ENCODE results near the gene PLAC9. TPM values are rescaled to one million over a fixed set of nuclear protein-coding genes. Genes with fewer than 3 reads are reported as not detected.

PLAC9 gene
- total RNA-seq, 1 donor from 2014 or later: 45.2 TPM

DNA sequence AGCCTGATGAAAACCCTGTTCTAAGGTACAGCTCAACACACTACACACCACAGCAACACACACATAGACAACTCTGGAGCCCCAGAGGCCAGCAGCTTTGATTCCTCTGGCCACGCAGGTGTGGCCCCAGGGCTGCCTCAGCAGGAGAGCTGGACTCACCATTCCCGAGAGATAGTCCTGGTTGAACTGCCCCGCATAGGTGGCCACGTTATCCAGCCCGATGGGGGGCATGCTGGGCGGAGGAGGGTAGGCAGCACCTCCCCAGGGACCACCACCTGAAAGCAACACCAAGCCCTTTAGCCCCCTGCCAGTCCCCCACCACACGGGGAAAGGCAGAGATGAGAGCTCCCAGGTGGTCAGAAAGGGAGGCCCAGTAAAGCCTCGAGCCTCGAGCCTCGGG, 38.1 kb downstream of the PLAC9 start:
- no peak for ATAC-seq

GRCh38 chr10:80171248-80171660, 38.7 kb downstream of the PLAC9 start:
- intact Hi-C loops (cut with DNase I): no loop called here
- DNase-seq (ENCODE audit: missing footprints) (no peak), ATAC-seq (no peak)

More for the DNA sequence above, 38.1 kb downstream of the PLAC9 start:
- intact Hi-C loops (cut with DNase I): no loop called here
- no peak for DNase-seq (ENCODE audit: missing footprints)

- ATAC-seq (no peak), DNase-seq (ENCODE audit: missing footprints) (peak; percentile 49)
- intact Hi-C loops (cut with DNase I): no loop called here
Observed at GRCh38 chr10:80172896-80173295, 40.4 kb downstream of the PLAC9 start.

GRCh38 chr10:80173466-80173865, 40.9 kb downstream of the PLAC9 start:
- DNase-seq (ENCODE audit: missing footprints) (peak; percentile 46), ATAC-seq (no peak)
- intact Hi-C loops (cut with DNase I): no loop called here

DNA sequence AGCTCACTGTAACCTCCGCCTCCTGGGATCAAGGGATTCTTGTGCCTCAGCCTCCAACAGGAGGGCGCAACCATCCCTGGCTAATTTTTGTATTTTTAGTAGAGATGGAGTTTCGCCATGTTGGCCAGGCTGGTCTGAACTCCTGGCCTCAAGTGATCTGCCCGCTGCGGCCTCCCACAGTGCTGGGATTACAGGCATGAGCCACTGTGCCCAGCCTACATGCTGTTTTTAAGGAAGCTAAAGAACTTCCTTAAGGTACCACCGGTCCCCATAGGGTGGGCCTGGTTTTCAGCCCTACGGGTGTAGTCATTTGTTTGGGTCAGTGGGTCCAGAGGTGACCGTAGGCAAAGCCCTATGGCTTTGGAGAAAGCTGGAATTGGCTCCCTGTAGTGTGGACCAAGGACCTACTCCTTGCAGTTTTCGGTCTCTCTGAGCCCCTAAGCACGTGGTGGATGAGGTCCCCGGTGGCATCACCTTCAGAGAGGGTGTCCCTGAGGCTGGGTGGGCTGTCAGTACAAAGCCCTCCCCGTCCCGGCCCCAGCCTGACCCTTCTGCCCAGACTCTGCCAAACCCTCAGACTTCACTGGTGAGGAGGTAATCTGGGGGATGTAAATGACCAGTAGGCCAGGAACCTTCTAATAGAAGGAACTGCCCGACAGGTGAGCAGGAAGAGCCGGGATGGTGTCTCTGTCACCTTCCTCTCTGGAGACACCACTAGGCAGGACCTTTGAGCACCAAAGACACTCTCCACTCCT, 42.3 kb downstream of the PLAC9 start:
- no peak for ATAC-seq
- peak; percentile 16 for DNase-seq (ENCODE audit: missing footprints)
- intact Hi-C loops (cut with DNase I): no loop called here

DNA sequence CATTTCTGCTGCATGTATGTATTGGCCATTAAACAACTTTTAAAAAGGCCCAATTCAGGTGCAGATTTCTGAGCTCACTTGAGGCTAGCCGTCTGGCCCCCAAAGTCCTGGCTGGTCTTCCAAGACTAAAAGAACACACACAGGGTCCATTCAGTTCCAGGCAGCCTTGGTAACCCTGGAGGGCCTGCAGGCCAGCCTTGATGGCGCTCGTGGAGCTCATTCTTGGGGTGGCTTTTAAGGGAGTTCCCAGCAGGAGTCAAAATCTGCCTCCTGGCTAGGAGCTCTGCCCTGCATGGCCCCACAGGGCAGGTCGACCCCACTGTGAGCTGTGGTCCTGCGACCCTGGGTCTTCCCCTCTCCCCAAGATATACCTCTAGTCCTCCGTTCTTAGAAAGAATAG, 44.0 kb downstream of the PLAC9 start:
- no peak for DNase-seq (ENCODE audit: missing footprints)
- intact Hi-C loops (cut with DNase I): no loop called here

DNA sequence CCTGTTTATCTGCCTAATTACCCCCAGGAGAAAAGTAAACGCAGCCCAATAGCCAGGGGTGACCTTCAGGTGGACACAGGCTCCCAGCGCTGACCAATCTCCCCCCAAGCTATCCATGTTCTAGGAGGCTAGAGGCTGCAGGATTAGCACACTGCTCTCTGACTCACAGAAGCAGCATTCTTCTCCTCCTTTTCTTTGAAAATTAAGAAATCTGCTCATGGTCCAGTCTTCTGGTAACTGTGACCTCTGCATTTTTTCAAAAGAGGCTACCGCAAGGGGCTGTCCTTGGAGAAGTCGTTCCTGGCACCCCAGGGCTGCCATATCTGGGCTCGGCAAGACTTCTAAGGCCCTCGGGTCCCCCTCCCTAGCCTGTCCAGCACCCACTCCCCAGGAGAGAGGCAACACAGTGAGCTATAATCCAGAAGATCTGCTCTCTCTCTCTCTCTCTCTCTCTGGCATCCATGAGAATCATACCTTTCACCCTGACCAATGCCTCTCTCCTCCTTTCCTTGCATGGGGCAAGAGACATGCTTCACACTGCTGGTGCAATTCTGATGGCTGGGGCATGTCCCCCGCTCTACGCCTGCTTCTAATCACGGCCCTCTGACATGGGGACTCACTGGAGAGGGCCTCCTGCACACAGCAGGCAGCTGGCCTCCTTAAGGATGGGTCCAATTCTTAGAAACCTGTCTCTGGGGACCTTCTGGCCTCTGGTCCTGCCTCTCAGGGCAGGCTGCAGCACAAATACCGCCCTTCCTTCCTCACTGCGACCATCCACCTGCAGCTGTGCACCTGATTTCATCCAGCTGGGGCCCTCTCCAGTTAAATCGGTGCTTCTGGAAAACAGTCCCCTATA, 45.5 kb downstream of the PLAC9 start:
- DNase-seq (ENCODE audit: missing footprints) (no peak), ATAC-seq (peak; percentile 20)
- intact Hi-C loops (cut with DNase I): no loop called here

More for the DNA sequence above, 44.0 kb downstream of the PLAC9 start:
- no peak for ATAC-seq

- DNase-seq (ENCODE audit: missing footprints): no peak
- no peak for ATAC-seq
Observed at GRCh38 chr10:80182986-80183385, 50.5 kb downstream of the PLAC9 start.

DNA sequence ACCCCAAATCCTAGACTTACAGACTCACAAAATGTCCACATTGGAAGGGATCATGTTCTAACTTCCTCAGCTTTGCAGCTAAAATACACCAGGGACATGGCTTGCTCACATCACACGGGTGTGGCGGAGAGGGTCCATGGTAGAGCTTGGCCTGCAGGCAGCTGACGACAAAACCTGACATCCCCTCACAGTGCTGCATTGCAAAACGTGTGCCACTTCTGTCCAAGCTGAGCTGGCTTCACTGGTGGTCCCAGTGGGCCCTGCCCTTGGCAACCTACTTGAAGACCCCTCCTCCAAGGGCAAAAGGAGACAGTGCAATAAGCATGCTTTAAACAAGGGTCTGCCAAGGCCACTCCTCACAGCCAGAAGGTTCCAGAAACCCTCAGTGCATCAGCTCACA, 50.9 kb downstream of the PLAC9 start:
- intact Hi-C loops (cut with DNase I): no loop called here
- ATAC-seq: no peak
- no peak for DNase-seq (ENCODE audit: missing footprints)

More at GRCh38 chr10:80182986-80183385, 50.5 kb downstream of the PLAC9 start:
- intact Hi-C loops (cut with DNase I): no loop called here

GRCh38 chr10:80184291-80184690, 51.8 kb downstream of the PLAC9 start:
- intact Hi-C loops (cut with DNase I): no loop called here
- DNase-seq (ENCODE audit: missing footprints): no peak
- ATAC-seq: no peak

DNA sequence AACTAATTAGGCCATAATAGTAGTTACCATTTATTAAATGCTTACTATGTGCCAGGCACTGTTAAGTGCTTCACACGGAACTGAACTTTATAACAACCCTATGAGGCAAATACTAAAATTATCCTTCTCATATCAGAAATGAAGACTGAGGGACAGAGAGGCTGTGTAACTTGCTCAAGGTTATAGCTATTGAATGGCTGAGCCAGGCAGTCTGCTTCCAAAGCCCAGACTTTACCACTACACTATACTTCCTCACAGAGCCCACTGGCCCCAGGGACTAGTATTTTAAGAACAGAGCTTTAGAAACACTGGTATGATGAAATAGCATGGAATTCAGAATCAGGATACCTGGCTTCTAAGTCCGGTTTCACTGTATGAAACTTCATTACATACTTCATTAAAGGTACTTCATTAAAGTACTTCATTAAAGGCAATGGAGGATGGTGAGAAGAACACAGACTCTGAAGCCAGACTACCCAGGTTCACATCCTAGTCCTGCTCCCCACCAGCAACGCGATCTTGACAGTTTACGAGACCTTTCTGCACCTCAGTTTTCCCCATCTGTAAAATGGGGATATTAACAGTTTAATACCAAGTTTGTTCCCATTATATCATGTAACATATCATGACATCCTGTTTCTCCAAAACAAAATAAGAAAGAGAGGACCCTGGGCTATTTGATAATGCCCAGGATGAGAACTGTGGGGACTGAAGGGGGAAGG, 53.2 kb downstream of the PLAC9 start:
- intact Hi-C loops (cut with DNase I): loop anchor here (1.0 kb wide), 1 partner anchor 18 kb away; no protein-coding TSS in a partner anchor
- ATAC-seq: peak; percentile 47

DNA sequence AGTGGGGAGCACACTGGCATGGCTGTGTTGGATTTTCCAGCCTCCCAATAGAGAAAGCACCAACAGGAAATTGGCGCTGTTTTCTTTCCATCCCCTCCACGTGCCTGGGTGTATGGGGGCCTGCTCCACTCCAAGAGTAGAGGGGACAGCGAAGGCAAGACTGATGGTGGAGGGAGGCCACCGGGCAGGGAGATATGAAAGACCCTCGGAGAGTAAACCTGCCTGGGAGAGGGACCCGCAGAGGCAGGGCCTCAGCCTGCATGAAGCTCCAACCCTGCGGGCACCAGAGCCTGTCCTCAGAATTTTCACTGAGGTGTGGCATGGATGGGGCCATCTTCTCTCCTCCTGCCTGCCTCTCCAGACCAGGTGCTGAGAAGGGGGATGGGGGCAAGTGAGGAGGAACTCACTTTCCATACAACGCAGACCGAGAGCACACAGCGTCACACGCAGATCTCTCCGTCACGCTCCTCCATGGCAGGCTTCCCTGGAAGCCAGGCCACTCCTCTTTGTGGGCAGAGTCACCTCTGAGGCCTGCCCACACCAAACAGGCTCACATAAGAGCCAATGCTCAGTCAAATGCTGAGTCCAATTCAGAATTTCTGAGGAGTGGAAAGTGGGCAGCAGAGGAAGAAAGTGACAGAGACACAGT, 54.0 kb downstream of the PLAC9 start:
- ATAC-seq (peak; percentile 84), DNase-seq (ENCODE audit: missing footprints) (peak; percentile 68)
- intact Hi-C loops (cut with DNase I): loop anchor here (1.0 kb wide), 1 partner anchor 17 kb away; no protein-coding TSS in a partner anchor

More for the DNA sequence above, 53.2 kb downstream of the PLAC9 start:
- DNase-seq (ENCODE audit: missing footprints): peak; percentile 9

DNA sequence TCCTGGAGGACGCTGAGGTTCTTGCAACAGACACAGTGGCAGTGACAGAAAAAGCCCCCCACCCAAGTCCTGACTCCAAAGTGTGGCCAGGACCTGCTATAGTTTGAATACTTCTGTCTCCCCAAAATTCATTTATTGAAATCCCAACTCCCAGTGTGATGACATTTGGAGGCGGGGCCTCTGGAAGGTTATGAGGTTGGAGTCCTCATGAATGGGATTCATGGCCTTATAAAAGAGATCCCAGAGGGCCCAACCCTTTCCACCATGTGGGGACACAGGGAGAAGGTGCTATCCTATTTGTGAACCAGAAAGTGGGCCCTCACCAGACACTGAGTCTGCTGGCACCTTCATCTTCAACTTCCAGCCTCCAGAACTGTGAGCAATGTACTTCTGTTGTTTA, 54.5 kb downstream of the PLAC9 start:
- ATAC-seq (no peak), DNase-seq (ENCODE audit: missing footprints) (no peak)
- intact Hi-C loops (cut with DNase I): no loop called here

DNA sequence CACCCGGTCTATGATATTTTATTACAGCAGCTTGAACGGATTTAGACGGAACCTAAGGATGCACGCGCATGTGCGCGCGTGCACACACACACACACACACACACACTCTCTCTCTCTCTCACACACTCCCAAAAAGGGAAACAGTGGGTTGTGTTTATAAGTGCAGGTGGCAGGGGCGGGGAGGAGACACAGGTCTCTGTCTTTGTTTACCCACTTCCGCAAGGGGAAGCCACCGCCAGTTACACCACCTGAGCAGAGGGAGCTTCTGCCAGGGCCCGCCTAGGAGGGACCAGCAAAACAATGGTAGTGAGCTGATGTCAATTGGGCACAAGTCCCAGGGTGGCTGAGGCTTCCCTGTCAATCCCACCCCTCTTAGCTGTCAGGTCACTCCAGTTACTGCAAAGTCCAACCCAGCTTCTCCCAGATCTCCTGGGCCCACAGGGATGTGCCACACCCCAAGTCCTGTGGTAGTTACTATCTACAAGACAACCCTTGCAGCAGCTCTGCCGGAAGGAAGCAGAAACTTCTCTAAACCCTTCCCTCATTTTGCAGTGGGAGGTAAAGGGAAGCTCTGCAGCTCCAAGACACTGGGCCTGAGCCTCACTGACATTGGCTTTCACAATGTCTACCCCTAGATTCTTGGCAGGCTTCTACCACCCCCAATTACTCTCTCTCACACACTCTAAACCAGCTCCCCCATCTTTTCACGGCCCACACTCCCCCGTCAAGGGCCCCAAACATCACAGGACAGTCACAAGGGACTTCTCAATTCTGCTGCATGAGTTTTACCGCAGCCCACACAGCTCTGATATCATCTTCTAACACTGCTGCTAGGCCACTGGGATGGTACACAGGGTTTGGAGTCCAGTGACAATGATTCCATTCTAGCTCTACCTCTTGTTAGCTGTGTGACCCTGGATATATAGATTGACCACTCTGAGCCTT, 55.2 kb downstream of the PLAC9 start:
- DNase-seq (ENCODE audit: missing footprints) (peak; percentile 82), ATAC-seq (no peak)
- intact Hi-C loops (cut with DNase I): no loop called here

GRCh38 chr10:80188713-80189112, 56.2 kb downstream of the PLAC9 start:
- DNase-seq (ENCODE audit: missing footprints) (no peak), ATAC-seq (no peak)
- intact Hi-C loops (cut with DNase I): no loop called here

DNA sequence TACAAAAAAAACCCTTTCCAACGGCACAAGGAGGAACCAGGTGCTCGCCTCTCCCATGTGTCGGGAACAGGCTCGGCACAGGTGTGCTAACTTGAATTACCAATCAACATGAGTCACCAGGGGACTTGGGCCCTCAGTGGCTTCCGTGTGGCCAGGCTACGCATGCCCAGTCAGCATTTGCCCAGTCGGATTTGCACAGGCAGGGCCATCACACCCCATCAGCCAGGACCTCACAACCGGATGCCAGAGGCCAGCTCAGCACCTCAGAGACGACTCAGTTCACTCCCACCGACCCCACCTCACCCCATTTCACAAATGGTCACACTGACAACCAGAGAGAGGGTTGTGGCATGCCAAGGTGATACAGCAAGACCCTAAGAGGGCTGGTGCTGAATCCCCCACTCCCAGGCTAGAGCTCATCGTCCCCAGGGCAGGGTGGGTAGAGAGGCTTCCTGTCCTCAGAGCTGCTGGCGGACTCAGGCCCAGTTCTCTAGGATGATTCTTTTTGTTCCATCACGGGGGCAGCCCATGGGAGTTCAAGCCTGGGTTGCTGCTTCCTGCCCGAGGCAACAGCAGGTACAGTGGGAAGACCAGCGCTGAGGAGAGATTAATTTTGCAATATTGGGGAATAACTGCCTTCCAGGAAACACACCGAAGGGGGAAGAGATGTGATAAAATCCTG, 59.2 kb downstream of the PLAC9 start:
- no peak for DNase-seq (ENCODE audit: missing footprints)
- no peak for ATAC-seq
- intact Hi-C loops (cut with DNase I): no loop called here

GRCh38 chr10:80192553-80192952, 60.0 kb downstream of the PLAC9 start:
- ATAC-seq: no peak
- DNase-seq (ENCODE audit: missing footprints): no peak

More at GRCh38 chr10:80192553-80192952, 60.0 kb downstream of the PLAC9 start:
- intact Hi-C loops (cut with DNase I): no loop called here
